NOMO-1 treated with dmso at 0.1 percent for 144 hours (cell line): ENCODE measurements around the gene MLST8.
A peak's percentile ranks its signal among the peaks of the same experiment; 100 is the strongest.

Experiments used
- DNase-seq: peaks from one replicate; lab custom pipeline; 2025; ENCODE audit not compliant: unreplicated experiment; lab: John Stamatoyannopoulos, UW

Gene MLST8

GRCh38 chr16:2208308-2208707 is 3.1 kb downstream of the MLST8 start:
- DNase-seq: no peak

GRCh38 chr16:2208772-2209171 is 3.5 kb downstream of the MLST8 start:
- no peak for DNase-seq

GRCh38 chr16:2209258-2210008 is 4.2 kb downstream of the MLST8 start:
- no peak for DNase-seq

GRCh38 chr16:2210009-2210332 is 4.7 kb downstream of the MLST8 start:
- DNase-seq: no peak

GRCh38 chr16:2210386-2211365 is 5.4 kb downstream of the MLST8 start, which contains the start of gene BRICD5:
BRICD5 (minus strand) TSS chr16:2210863; CDS start chr16:2210833, 30 bp downstream.
- DNase-seq: no peak

- no peak for DNase-seq
These were observed 6.7 kb downstream of the MLST8 start for GRCh38 chr16:2211923-2212347.

GRCh38 chr16:2212362-2213324 is 7.4 kb downstream of the MLST8 start:
- peak; percentile 17 for DNase-seq

GRCh38 chr16:2213817-2214718 is 8.8 kb downstream of the MLST8 start:
- no peak for DNase-seq

GRCh38 chr16:2214719-2214968 is 9.4 kb downstream of the MLST8 start, which contains the start of gene PGP:
PGP (minus strand) TSS chr16:2214840; CDS start chr16:2214777, 63 bp downstream.
- DNase-seq: no peak

GRCh38 chr16:2216330-2216729 is 11.1 kb downstream of the MLST8 start:
- no peak for DNase-seq

GRCh38 chr16:2223221-2223941 is 18.1 kb downstream of the MLST8 start, which contains the start of gene E4F1:
E4F1 (plus strand) TSS chr16:2223591; CDS start chr16:2223614, 23 bp downstream.
- peak; percentile 100 for DNase-seq

- DNase-seq: peak; percentile 42
These were observed 18.8 kb downstream of the MLST8 start for GRCh38 chr16:2223942-2224486.

- no peak for DNase-seq
These were observed 21.1 kb downstream of the MLST8 start for GRCh38 chr16:2226245-2226793.

GRCh38 chr16:2226918-2227317 is 21.7 kb downstream of the MLST8 start:
- DNase-seq: no peak

- no peak for DNase-seq
These were observed 23.0 kb downstream of the MLST8 start for GRCh38 chr16:2228161-2228824.

GRCh38 chr16:2229091-2229490 is 23.8 kb downstream of the MLST8 start:
- DNase-seq: no peak

- DNase-seq: no peak
These were observed 24.5 kb downstream of the MLST8 start for GRCh38 chr16:2229632-2230250.

- no peak for DNase-seq
These were observed 25.1 kb downstream of the MLST8 start for GRCh38 chr16:2230376-2230775.
